ENCODE results near the gene ZKSCAN7.
"Not testable (repeated sequence)": the region's sequence is repeated elsewhere in the genome, so short reads cannot be mapped to it uniquely, and the experiment has no call there.

The ZKSCAN7 gene

DNA sequence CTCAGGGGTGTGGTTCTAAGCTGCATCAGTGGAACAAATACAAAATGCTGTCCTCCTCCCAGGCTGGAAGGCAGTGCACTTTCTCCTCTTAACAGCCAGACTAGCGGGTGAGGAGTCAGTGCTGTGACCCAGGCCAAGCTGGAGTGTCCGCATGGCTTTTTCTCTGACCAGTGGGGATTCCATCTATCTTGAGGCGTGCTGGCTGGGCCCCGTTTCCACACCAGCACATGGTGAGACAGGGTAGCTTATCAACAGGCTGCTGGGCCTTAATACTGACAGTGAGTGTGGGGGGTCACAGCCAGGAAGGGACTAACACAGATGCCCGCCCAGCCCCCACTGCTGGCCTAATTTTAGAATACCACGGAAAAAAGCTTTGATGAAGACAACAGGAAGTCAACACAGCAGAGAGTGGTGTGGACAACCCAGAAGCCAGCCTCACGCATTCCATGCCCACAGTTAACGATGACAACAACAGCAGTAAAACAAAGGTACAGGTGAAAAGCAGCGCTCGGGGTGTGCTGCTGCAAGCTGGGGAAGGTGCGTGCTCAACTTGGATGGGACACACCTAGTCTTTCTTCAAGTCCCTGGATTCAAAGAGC lies 22.5 kb downstream of the ZKSCAN7 start:
- not testable (repeated sequence) for DNase-seq

DNA sequence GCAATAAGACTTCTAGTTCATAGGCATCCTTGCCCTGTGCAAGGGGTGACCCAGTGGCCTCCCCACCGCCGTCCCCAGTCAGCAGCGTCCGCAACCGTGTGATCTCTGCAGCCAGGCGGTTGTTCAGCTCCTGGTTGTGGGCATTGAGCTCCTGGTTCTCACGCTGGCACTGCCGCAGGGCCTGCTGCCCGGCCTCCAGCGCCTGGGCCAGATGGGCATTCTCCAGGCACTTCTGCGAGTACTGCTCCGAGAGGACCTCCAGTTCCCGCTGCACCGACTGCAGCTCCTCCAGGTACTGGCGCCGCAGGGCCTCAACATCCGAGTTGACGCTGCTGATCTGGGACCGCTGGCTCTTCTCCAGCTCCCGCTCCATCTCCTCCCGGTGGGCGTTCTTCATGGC lies 23.3 kb downstream of the ZKSCAN7 start:
- not testable (repeated sequence) for DNase-seq

DNA sequence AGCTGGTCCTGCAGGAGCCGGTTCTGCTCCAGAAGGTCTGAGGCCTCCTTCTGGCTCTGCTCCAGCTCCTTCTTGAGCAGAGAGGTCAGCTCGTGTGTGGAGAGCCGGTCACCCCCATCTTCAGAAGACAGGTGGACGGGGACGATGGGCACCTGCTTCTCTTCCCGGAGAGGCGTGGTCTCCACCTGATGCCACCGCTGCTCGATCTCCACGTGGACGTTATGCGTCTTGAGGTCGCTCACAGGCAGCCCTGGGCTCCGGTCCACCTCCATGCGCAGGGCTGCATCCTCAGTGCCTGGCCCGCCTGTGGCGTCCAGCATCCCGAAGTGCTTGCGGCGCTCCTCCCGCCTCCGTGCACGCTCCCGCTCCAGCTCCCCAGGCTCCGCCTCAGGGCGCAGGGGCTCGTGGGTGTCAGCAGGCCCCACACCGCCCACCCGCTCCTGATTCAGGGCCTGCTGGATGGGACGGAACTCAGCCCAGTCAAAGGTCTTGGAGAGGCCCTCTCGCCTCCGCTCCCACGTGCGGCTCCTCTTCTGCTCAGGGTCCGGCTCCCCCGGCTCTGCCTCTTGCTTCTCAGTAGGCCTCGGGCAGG lies 24.0 kb downstream of the ZKSCAN7 start:
- DNase-seq, result not testable (repeated sequence)

DNA sequence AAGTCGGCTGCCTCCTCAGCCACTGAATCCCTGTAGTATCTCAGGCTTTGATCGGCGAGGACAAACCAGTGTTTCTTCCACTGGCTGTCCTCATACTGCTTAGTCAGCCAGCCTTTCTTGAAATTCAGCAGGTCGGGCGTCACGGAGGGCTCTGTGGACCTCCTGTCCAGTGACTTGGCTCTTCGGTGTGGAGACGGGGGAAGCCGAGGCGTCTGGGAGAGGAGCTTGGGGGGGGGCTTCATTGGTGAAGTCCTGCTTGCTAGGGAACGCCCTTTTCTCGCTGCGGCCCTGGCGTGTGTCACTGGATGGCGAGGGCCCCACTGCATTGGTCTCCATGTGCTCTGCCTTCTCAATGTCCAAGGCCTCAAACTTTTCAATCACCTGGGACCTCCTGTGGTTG lies 24.8 kb downstream of the ZKSCAN7 start:
- not testable (repeated sequence) for DNase-seq

DNA sequence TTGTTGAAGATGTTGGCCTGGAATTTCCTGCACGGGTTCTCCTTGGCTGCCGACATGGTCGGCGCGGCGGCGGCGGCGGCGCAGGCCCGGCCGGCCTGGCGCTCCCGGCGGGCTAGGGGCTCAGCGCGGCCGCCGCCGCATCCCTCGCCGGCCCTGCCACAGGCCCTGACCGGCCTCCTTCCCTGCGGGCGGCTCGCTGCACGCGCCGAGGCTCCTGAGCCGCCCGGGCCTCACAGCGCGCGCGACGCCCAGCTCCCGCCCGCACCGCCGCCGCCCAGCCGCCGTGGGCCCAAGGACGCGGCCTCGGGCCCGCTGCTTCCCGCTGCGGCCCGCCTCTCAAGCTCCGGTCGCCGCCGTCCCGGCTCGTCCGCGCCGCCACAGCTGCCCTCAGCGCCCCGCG lies 26.0 kb downstream of the ZKSCAN7 start:
- DNase-seq, result not testable (repeated sequence)

DNA sequence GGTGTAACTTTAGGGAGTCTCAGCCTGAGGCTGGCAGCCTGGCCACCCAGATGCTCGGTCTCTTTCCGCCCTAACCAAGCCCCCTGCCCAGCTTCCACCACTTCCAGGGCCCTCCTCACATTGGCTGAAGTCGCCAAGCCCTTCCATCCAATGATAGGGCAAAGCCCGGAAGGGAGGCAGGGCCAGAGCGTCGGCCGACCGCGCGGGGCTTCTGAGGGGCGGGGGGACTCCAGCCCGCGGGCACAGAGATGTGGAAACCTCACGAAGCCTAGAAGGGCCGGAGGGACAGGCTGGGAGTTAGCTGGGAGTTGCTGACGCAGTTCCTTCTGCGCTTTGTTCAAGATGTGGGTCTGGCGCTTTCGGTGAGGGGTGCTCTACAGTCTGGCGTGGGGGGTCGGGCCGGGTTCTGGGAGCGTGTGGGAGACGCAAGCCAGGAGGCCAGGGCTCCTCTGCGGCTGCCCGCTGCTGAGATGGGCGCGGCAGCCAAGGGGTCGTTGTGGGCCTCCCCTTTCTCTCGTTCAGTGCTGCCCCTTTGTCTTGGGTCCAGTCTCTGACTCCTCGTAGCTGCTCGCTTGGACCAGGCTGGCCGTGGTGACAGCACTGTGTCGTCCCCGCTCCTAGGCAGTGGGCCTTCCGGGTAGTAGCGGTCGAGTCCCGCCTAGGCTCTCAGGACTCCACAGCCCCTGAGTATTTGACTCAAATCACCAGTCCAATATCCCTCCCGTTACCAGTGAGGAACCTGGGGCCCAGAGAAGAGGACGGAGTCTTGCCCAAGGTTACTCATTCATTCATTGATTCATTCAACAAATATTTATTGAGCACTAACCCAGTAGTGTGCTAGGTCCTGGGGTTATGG lies 29.9 kb downstream of the ZKSCAN7 start, which contains the start of gene ZNF660:
TSS of gene ZNF660 (plus strand) at position 319 of the 856 bp plus-strand sequence. CDS start 9,230 bp downstream, outside the sequence.
- no peak for DNase-seq

DNA sequence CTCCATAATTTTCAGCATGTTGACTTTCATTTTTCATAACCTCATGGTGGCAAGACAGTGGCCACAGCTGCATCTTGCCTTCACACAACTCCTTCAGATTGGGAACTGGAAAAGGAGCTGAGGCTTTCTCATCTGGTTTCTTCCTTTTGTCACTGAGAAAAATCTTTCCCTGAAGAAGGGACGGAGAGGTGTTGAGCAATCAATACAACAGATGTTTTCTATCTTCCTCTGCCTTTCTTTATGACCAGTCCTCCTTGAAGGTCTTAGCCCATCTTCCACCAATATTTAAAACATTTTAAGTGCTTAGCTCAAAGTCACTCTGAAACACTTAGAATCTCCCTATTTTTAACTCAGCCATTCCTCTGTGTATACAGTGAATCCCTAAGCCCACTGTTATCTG lies 41.6 kb downstream of the ZKSCAN7 start:
- DNase-seq, result no peak

DNA sequence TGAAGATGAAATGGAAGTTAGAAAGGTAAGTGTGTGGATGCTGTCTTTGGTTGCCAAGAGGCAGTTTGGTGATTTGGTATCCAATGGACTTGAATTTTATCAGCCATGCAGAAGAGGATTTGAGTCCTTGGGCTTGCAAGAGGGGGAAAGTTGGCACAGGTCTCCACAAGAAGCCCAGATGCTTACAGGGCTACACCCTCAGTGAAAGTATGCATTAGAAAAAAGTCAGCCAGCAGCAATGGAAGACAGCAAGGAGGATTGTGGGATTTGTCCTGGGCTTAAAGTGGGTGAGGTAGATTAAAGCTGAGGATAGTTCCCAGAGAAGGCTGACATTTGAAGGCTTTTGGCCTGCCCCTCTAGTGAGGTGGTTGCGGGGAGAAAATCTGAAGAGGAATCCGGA lies 46.8 kb downstream of the ZKSCAN7 start:
- no peak for DNase-seq

DNA sequence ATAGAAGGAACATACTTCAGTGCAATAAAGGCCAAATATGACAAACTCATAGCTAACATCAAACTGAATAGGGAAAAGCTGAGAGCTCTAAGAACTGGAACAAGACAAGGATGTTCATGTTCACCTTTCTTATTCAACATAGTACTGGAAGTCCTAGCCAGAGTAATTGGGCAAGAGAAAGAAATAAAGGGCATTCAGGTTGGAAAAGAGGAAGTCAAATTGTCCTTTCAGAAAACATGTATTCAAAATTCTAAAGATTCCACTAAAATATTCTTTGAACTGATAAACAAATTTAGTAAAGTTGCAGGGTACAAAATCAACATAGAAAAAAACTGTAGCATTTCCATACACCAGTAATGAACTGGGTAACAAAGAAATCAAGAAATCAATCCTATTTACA lies 57.7 kb downstream of the ZKSCAN7 start:
- no peak for DNase-seq

Measured in NK-92 treated with Interleukin-12 subunit alpha and Interleukin-12 subunit beta, amount 100 ng/mL, for 24 hours (cell line).